CD4-positive, alpha-beta memory T cell (primary cell): ENCODE results near the gene POTEB. TPM values are rescaled to one million over a fixed set of nuclear protein-coding genes. Genes with fewer than 3 reads are reported as not detected.
"Not testable (repeated sequence)": the region's sequence is repeated elsewhere in the genome, so short reads cannot be mapped to it uniquely, and the experiment has no call there.

Source experiments
- CTCF ChIA-PET: fragments of 350-600 bp; sonication (Branson Sonifier 250); formaldehyde crosslinking; loops from one replicate; lab custom pipeline; 2021; ENCODE audit warnings: inconsistent platforms; ENCODE audit not compliant: partially characterized antibody; lab: Charles Lee
- POLR2A ChIA-PET: fragments of 350-600 bp; sonication (Branson Sonifier 250); formaldehyde crosslinking; loops from one replicate; lab custom pipeline; 2021; ENCODE audit not compliant: partially characterized antibody; lab: Charles Lee
- DNase-seq, 5 donors: peaks; one replicate each; pipeline versions ENCODE4 v3.0.0 to v3.0.0-alpha.2; 2020 to 2022; ENCODE audit warnings: mixed read lengths in 1 of 5
- H3K27ac ChIP-seq: one replicate; pipeline ENCODE4 v1.7.0; 2013; ENCODE audit warnings: low read depth, low read length
- H3K27me3 ChIP-seq: 2 replicates; pipeline ENCODE4 v1.7.0; 2013; ENCODE audit warnings: mild to moderate bottlenecking, low read length, moderate library complexity; ENCODE audit not compliant: insufficient read depth
- H3K36me3 ChIP-seq: 2 replicates; pipeline ENCODE4 v1.7.0; 2013; ENCODE audit warnings: mild to moderate bottlenecking, low read length, moderate library complexity; ENCODE audit not compliant: insufficient read depth
- H3K4me1 ChIP-seq: 2 replicates; pipeline ENCODE4 v1.7.0; 2013; ENCODE audit warnings: mild to moderate bottlenecking, low read length, moderate library complexity; ENCODE audit not compliant: insufficient read depth
- H3K4me3 ChIP-seq, 2 donors: one replicate each; pipeline ENCODE4 v1.7.0; 2013; ENCODE audit warnings: low read length in 2 of 2, mild to moderate bottlenecking in 1 of 2
- H3K9me3 ChIP-seq, 2 donors: one replicate each; pipeline ENCODE4 v1.7.0; 2013; ENCODE audit warnings: low read length in 2 of 2, control low read depth in 1 of 2; ENCODE audit not compliant: control insufficient read depth in 1 of 2
- H3K27ac Mint-ChIP-seq, 7 donors: one replicate each; pipeline ENCODE4 v1.8.0; 2020 to 2021; ENCODE audit warnings: mixed read lengths in 7 of 7, mild to moderate bottlenecking in 6 of 7, inconsistent platforms in 3 of 7, moderate library complexity in 3 of 7
- H3K27me3 Mint-ChIP-seq, 2 donors: one replicate each; pipeline ENCODE4 v1.8.0; 2020 to 2021; ENCODE audit warnings: mixed read lengths in 2 of 2
- H3K36me3 Mint-ChIP-seq, 2 donors: one replicate each; pipeline ENCODE4 v1.8.0; 2020 to 2021; ENCODE audit warnings: mixed read lengths in 2 of 2, inconsistent platforms in 1 of 2, mild to moderate bottlenecking in 1 of 2
- H3K4me1 Mint-ChIP-seq, 4 donors: one replicate each; pipeline ENCODE4 v1.8.0; 2020 to 2021; ENCODE audit warnings: mixed read lengths in 4 of 4, mild to moderate bottlenecking in 1 of 4
- H3K4me3 Mint-ChIP-seq, 8 donors: one replicate each; pipeline ENCODE4 v1.8.0; 2020 to 2021; ENCODE audit warnings: mixed read lengths in 8 of 8, mild to moderate bottlenecking in 7 of 8, moderate library complexity in 6 of 8, inconsistent platforms in 3 of 8
- H3K9me3 Mint-ChIP-seq, 8 donors: one replicate each; pipeline ENCODE4 v1.8.0; 2020 to 2021; ENCODE audit warnings: mixed read lengths in 8 of 8, mild to moderate bottlenecking in 5 of 8, inconsistent platforms in 3 of 8, moderate library complexity in 1 of 8
- intact Hi-C: fragments of 100-400 bp; cut with micrococcal nuclease; formaldehyde crosslinking; loops from one replicate; pipeline ENCODE4 v1.15.1; 2023
- microRNA-seq: library from miRNA; unstranded; fragments of <30 nt; microRNA quantifications from one replicate; pipeline ENCODE4 v1.2.0, GENCODE V29; 2021; ENCODE audit warnings: borderline replicate concordance, borderline number of aligned reads, borderline microRNAs expressed, mixed read lengths
- polyA plus RNA-seq, 2 donors: library from polyadenylated mRNA; unstranded; fragments of 300-500 nt; fragmentation: Illumina TruSeq; gene quantifications; one replicate each; pipeline ENCODE4 v1.2.3, GENCODE V29; 2021
- total RNA-seq, 2 experiments: library from RNA; stranded (reverse); gene quantifications; one replicate each; pipeline ENCODE4 v1.2.3, GENCODE V29; 2021

Gene POTEB
- total RNA-seq (not detected), polyA plus RNA-seq (not detected)

DNA sequence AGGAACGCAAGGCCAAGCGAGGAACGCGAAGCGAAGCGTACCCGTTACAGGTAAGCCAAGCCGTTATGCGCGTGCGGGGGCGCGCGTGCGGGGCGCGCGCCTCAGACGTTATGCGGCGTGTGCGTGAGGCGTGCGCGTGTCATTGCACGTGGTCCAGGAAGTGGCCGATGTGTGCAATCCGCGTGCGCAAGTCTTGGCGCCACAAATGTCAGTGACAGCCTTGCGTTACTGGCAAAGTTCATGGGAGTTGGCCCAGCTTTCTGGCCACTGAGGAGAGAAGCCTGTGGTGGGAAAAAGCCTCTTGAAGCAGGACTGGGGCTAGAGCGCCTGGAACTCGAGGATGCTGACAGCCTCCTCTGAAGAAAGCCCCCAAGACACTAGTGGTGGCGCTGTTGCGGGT lies at the start of gene POTEB:
POTEB (minus strand) TSS at position 101 of the 400 bp plus-strand sequence. CDS start 489 bp downstream, outside the sequence.
- H3K4me1 ChIP-seq, H3K9me3 ChIP-seq, CTCF ChIA-PET, H3K27ac ChIP-seq, POLR2A ChIA-PET, H3K36me3 ChIP-seq, H3K4me1 Mint-ChIP-seq, H3K9me3 Mint-ChIP-seq, H3K27ac Mint-ChIP-seq, H3K27me3 Mint-ChIP-seq, H3K36me3 Mint-ChIP-seq, H3K4me3 Mint-ChIP-seq, intact Hi-C loops, H3K27me3 ChIP-seq, DNase-seq, H3K4me3 ChIP-seq: not testable (repeated sequence)

DNA sequence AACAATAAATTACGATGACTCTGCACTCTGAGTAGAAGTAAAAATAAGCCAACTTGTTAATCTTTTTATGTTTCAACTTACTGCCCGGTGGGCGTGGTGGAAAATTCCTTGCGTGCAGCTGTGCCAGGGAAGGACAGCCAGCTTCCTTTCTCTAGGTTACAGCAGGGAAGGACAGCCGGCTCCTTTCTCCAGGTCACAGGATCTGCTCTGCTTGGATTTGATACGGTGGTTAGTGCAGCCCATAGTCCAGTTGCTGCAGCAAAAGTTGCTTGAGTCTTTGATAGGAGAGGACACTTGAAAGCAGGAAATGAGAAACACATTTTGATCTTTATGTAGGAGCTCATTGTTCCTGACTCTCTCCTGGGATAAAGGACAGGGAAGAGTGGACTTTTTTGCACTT lies 13.4 kb upstream of the POTEB start:
- H3K27me3 Mint-ChIP-seq, H3K4me1 Mint-ChIP-seq, H3K36me3 ChIP-seq, intact Hi-C loops, CTCF ChIA-PET, H3K9me3 ChIP-seq, H3K4me1 ChIP-seq, H3K27me3 ChIP-seq, H3K27ac ChIP-seq, H3K36me3 Mint-ChIP-seq, H3K4me3 ChIP-seq, H3K9me3 Mint-ChIP-seq, H3K27ac Mint-ChIP-seq, POLR2A ChIA-PET, H3K4me3 Mint-ChIP-seq, DNase-seq: not testable (repeated sequence)

- intact Hi-C loops, POLR2A ChIA-PET: not testable (repeated sequence)
These were observed 12.0 kb upstream of the POTEB start for GRCh38 chr15:21889542-21889941.

GRCh38 chr15:21838831-21839230 lies 38.7 kb downstream of the POTEB start:
- POLR2A ChIA-PET, H3K27me3 ChIP-seq, H3K36me3 Mint-ChIP-seq, H3K27ac ChIP-seq, DNase-seq, H3K9me3 Mint-ChIP-seq, H3K36me3 ChIP-seq, CTCF ChIA-PET, H3K27me3 Mint-ChIP-seq, H3K4me1 ChIP-seq, H3K4me1 Mint-ChIP-seq, H3K9me3 ChIP-seq, H3K4me3 ChIP-seq, H3K4me3 Mint-ChIP-seq, intact Hi-C loops, H3K27ac Mint-ChIP-seq: not testable (repeated sequence)

More at GRCh38 chr15:21889542-21889941, 12.0 kb upstream of the POTEB start:
- H3K36me3 ChIP-seq, H3K9me3 ChIP-seq, H3K4me3 ChIP-seq, H3K27ac Mint-ChIP-seq, H3K4me3 Mint-ChIP-seq, H3K27me3 ChIP-seq, H3K4me1 ChIP-seq, H3K27ac ChIP-seq, DNase-seq, H3K27me3 Mint-ChIP-seq, H3K36me3 Mint-ChIP-seq, CTCF ChIA-PET, H3K4me1 Mint-ChIP-seq, H3K9me3 Mint-ChIP-seq: not testable (repeated sequence)

Small RNAs within 50 kb of the gene (microRNA-seq; reads per million reads assigned to microRNA genes)
- gene MIR3118-4: not detected

Other genes starting within 250 kb of the POTEB start
- gene OR4M2, start 202.8 kb upstream of the POTEB start, total RNA-seq: not detected
- not detected for gene OR4M2, start 202.8 kb upstream of the POTEB start, polyA plus RNA-seq